ENCODE measurements around the gene GPD1L.

GRCh38 chr3:32098528-32098927 lies 7.9 kb upstream of the GPD1L start:
- TF ChIP-seq, protein P1, sequence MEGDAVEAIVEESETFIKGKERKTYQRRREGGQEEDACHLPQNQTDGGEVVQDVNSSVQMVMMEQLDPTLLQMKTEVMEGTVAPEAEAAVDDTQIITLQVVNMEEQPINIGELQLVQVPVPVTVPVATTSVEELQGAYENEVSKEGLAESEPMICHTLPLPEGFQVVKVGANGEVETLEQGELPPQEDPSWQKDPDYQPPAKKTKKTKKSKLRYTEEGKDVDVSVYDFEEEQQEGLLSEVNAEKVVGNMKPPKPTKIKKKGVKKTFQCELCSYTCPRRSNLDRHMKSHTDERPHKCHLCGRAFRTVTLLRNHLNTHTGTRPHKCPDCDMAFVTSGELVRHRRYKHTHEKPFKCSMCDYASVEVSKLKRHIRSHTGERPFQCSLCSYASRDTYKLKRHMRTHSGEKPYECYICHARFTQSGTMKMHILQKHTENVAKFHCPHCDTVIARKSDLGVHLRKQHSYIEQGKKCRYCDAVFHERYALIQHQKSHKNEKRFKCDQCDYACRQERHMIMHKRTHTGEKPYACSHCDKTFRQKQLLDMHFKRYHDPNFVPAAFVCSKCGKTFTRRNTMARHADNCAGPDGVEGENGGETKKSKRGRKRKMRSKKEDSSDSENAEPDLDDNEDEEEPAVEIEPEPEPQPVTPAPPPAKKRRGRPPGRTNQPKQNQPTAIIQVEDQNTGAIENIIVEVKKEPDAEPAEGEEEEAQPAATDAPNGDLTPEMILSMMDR (IDR thresholded peaks at IDR 0.05 in 4 of 5, conservative IDR thresholded peaks at IDR 0.05 in 1 of 5): no peak
- no peak for TF ChIP-seq POLR2A (IDR thresholded peaks at IDR 0.05)

Data from gastrocnemius medialis (tissue), 4 donors.